HL-60 (cell line): ENCODE data around the gene TAS2R1.
"Not testable (repeated sequence)": the region's sequence is repeated elsewhere in the genome, so short reads cannot be mapped to it uniquely, and the experiment has no call there.

ENCODE experiments used
- DNase-seq, 2 experiments: peaks; one replicate each; pipeline ENCODE4 v3.0.0-alpha.2; 2010 to 2020; ENCODE audit warnings: low read depth in 1 of 2, low spot score in 1 of 2
- H3K27ac ChIP-seq: fragments of 250-450 bp; sonication (Bioruptor Pico); replicated peaks from 2 replicates; pipeline ENCODE4 v1.5.1; 2020; ENCODE audit warnings: mild to moderate bottlenecking, moderate library complexity
- H3K27me3 ChIP-seq: fragments of 250-450 bp; sonication (Bioruptor Pico); 2 replicates; pipeline ENCODE4 v1.5.1; 2021; ENCODE audit warnings: mild to moderate bottlenecking, moderate library complexity; ENCODE audit not compliant: insufficient read depth, poor library complexity, severe bottlenecking
- H3K4me3 ChIP-seq: replicated peaks from 2 replicates; pipeline ENCODE4 v1.5.1; 2011; ENCODE audit warnings: mild to moderate bottlenecking, control low read depth, low read length; ENCODE audit not compliant: insufficient read depth
- CTCF ChIP-seq: IDR thresholded peaks from one replicate; pipeline ENCODE4 v1.5.1; 2011; ENCODE audit warnings: low read length, control low read depth, inconsistent platforms; ENCODE audit not compliant: insufficient read depth
- GABPA ChIP-seq: IDR thresholded peaks from 2 replicates; pipeline ENCODE4 v1.6.1; 2012; ENCODE audit warnings: low read depth
- POLR2AphosphoS5 ChIP-seq: IDR thresholded peaks from 2 replicates; pipeline ENCODE4 v1.6.1; 2012; ENCODE audit warnings: low read depth
- SPI1 ChIP-seq: IDR thresholded peaks from 2 replicates; pipeline ENCODE4 v1.6.1; 2012; ENCODE audit warnings: low read depth, mild to moderate bottlenecking, borderline replicate concordance
- TF ChIP-seq, protein P1 (sequence below): IDR thresholded peaks from 2 replicates; pipeline ENCODE4 v1.6.1; 2012; ENCODE audit warnings: low read depth; ENCODE audit not compliant: insufficient replicate concordance

TAS2R1 gene

DNA sequence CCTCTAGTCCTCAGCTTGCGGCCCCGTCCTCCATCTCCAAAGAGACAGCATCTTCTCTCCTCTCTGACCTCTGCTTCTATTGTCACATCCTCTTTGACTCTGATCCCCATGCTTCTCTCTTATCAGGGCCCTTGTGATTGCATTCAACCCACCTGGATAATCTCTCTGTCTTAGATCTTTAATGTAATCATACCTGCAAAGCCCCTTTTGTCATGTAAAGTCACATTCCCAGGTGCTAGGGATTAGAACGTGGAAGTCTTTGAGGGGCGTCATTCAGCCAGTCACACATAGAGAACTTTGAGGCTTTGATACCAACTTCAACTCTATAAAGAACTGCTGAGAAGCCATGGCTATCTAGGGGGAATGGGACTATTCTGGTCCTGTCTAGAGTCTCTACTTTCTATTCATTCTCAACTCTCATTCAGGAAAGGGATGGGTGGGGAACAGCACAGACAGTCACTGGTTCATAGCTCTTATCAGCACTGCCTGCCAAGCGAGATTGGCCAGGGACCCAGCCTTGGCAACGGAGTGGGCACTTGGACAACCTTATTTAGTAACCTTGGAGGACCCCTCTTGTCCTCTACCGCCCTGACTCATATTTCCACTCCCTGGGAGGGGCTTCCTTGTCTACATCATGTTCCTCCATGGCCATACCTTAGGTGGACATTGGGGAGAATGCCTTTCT, 29.0 kb downstream of the TAS2R1 start:
- no peak overlapping the region for H3K27ac ChIP-seq
- no peak for DNase-seq
- H3K4me3 ChIP-seq = no peak overlapping the region
- no peak for TF ChIP-seq GABPA
- TF ChIP-seq, protein P1, sequence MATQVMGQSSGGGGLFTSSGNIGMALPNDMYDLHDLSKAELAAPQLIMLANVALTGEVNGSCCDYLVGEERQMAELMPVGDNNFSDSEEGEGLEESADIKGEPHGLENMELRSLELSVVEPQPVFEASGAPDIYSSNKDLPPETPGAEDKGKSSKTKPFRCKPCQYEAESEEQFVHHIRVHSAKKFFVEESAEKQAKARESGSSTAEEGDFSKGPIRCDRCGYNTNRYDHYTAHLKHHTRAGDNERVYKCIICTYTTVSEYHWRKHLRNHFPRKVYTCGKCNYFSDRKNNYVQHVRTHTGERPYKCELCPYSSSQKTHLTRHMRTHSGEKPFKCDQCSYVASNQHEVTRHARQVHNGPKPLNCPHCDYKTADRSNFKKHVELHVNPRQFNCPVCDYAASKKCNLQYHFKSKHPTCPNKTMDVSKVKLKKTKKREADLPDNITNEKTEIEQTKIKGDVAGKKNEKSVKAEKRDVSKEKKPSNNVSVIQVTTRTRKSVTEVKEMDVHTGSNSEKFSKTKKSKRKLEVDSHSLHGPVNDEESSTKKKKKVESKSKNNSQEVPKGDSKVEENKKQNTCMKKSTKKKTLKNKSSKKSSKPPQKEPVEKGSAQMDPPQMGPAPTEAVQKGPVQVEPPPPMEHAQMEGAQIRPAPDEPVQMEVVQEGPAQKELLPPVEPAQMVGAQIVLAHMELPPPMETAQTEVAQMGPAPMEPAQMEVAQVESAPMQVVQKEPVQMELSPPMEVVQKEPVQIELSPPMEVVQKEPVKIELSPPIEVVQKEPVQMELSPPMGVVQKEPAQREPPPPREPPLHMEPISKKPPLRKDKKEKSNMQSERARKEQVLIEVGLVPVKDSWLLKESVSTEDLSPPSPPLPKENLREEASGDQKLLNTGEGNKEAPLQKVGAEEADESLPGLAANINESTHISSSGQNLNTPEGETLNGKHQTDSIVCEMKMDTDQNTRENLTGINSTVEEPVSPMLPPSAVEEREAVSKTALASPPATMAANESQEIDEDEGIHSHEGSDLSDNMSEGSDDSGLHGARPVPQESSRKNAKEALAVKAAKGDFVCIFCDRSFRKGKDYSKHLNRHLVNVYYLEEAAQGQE = no peak
- TF ChIP-seq POLR2AphosphoS5 = no peak
- TF ChIP-seq SPI1 = no peak
- no peak for TF ChIP-seq CTCF
- no peaks in the 10 kb centered on the region for H3K27me3 ChIP-seq

GRCh38 chr5:9599391-9599790, 30.8 kb downstream of the TAS2R1 start:
- H3K27me3 ChIP-seq = peaks cover 3% of the 10 kb centered on the region
- H3K27ac ChIP-seq = no peak overlapping the region
- H3K4me3 ChIP-seq = no peak overlapping the region
- DNase-seq = no peak
- TF ChIP-seq POLR2AphosphoS5 = no peak
- no peak for TF ChIP-seq GABPA
- no peak for TF ChIP-seq SPI1
- TF ChIP-seq CTCF = no peak
- TF ChIP-seq, protein P1 = no peak

DNA sequence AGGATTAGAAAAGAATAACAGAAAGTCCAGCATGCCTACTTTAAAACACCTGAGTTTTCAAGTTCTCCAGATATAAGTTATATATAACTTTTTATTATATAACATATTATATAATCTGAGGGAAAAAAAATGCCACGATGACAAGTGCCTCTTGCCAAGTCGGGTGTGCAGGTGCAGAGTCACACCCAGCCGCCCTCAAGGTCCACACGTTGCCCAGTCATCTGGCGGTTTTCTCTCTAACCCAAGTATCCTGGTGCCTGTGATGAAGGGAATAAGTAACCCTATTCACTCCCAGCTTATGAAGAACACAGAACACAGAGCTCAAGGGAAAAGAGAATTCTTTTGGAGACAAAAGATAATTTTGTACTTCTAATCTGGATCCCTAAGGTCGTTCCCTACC, 31.8 kb downstream of the TAS2R1 start:
- not testable (repeated sequence) for H3K4me3 ChIP-seq, H3K27me3 ChIP-seq, H3K27ac ChIP-seq, DNase-seq

GRCh38 chr5:9597322-9597721, 32.8 kb downstream of the TAS2R1 start:
- H3K27me3 ChIP-seq, H3K4me3 ChIP-seq, H3K27ac ChIP-seq, DNase-seq: not testable (repeated sequence)

- no peak overlapping the region for H3K27ac ChIP-seq
- no peak for DNase-seq
- H3K4me3 ChIP-seq = no peak overlapping the region
- no peak for TF ChIP-seq CTCF
- peaks cover 3% of the 10 kb centered on the region for H3K27me3 ChIP-seq
Observed at GRCh38 chr5:9596824-9597223, 33.3 kb downstream of the TAS2R1 start.
